NCI-H510A (cell line): Measurements from ENCODE around the gene UCK2.

Source experiments
- DNase-seq: peaks from one replicate; lab custom pipeline; 2025; lab: John Stamatoyannopoulos, UW

UCK2 gene

GRCh38 chr1:165879946-165880345, 52.5 kb downstream of the UCK2 start:
- no peak for DNase-seq

- no peak for DNase-seq
These were observed 53.6 kb downstream of the UCK2 start for GRCh38 chr1:165880993-165881392.

- DNase-seq = no peak
These were observed 54.9 kb downstream of the UCK2 start for GRCh38 chr1:165882168-165882837.

GRCh38 chr1:165883056-165883455, 55.6 kb downstream of the UCK2 start:
- DNase-seq = no peak

- DNase-seq = no peak
These were observed 56.7 kb downstream of the UCK2 start for GRCh38 chr1:165884009-165884689.

GRCh38 chr1:165884690-165885304, 57.4 kb downstream of the UCK2 start:
- no peak for DNase-seq

- DNase-seq = no peak
These were observed 57.9 kb downstream of the UCK2 start for GRCh38 chr1:165885305-165885694.

GRCh38 chr1:165886193-165886592, 58.8 kb downstream of the UCK2 start:
- DNase-seq = no peak

GRCh38 chr1:165886983-165887382, 59.6 kb downstream of the UCK2 start:
- DNase-seq = no peak

- DNase-seq = no peak
These were observed 60.6 kb downstream of the UCK2 start for GRCh38 chr1:165887877-165888551.

GRCh38 chr1:165888552-165888920, 61.1 kb downstream of the UCK2 start:
- DNase-seq = no peak

GRCh38 chr1:165890684-165891083, 63.3 kb downstream of the UCK2 start:
- DNase-seq = no peak

- no peak for DNase-seq
These were observed 63.9 kb downstream of the UCK2 start for GRCh38 chr1:165891111-165891860.

GRCh38 chr1:165892935-165893334, 65.5 kb downstream of the UCK2 start:
- DNase-seq = no peak

GRCh38 chr1:165893507-165893906, 66.1 kb downstream of the UCK2 start:
- DNase-seq = no peak

- DNase-seq = no peak
These were observed 67.2 kb downstream of the UCK2 start for GRCh38 chr1:165894591-165894990.

GRCh38 chr1:165895451-165895871, 68.0 kb downstream of the UCK2 start:
- DNase-seq = no peak

- no peak for DNase-seq
These were observed 68.9 kb downstream of the UCK2 start for GRCh38 chr1:165896277-165896676.

GRCh38 chr1:165897326-165898303, 70.2 kb downstream of the UCK2 start:
- DNase-seq = no peak

GRCh38 chr1:165898837-165899236, 71.4 kb downstream of the UCK2 start:
- no peak for DNase-seq

GRCh38 chr1:165899461-165899941, 72.1 kb downstream of the UCK2 start:
- no peak for DNase-seq
